Panc1 (cell line): ENCODE measurements around the gene FBXW8. TPM values are rescaled to one million over a fixed set of nuclear protein-coding genes. Genes with fewer than 3 reads are reported as not detected.
A peak's percentile ranks its signal among the peaks of the same experiment; 100 is the strongest.

Experiments used
- ATAC-seq: fragments of 200-7000 bp; cut with Tn5 transposase; 2 replicates; pipeline ENCODE4 v1.9.1; 2020; ENCODE audit warnings: mild to moderate bottlenecking, moderate library complexity
- BruUV-seq: library from RNA; stranded (reverse); fragments of 400-500 nt; replicated peaks from 2 replicates; lab custom pipeline; 2021; lab: Mats Ljungman, UMichigan
- CTCF ChIA-PET: fragments of 300-600 bp; sonication (Branson Sonifier 250); formaldehyde crosslinking; loops from one replicate; lab custom pipeline; 2022; ENCODE audit warnings: antibody characterized with exemption; lab: Charles Lee
- POLR2A ChIA-PET: fragments of 300-600 bp; sonication (Branson Sonifier 250); formaldehyde crosslinking; loops from one replicate; lab custom pipeline; 2022; ENCODE audit warnings: antibody characterized with exemption; lab: Charles Lee
- DNase-seq: peaks from one replicate; pipeline ENCODE4 v3.0.0-alpha.2; 2010; ENCODE audit warnings: low read depth, low spot score
- H3K27ac ChIP-seq: 2 replicates; pipeline ENCODE4 v1.5.1; 2011; ENCODE audit warnings: mild to moderate bottlenecking, low read length, inconsistent platforms
- H3K27me3 ChIP-seq: fragments of 200-500 bp; sonication (Bioruptor generic); 2 replicates; pipeline ENCODE4 v1.6.0; 2014; ENCODE audit warnings: low read length, inconsistent platforms; ENCODE audit not compliant: control insufficient read depth, insufficient read depth
- H3K36me3 ChIP-seq: fragments of 200-500 bp; sonication (Bioruptor generic); 2 replicates; pipeline ENCODE4 v1.5.1; 2014; ENCODE audit warnings: inconsistent platforms, mild to moderate bottlenecking, low read length, moderate library complexity; ENCODE audit not compliant: control insufficient read depth, insufficient read depth
- H3K4me1 ChIP-seq: 2 replicates; pipeline ENCODE4 v1.5.1; 2011; ENCODE audit warnings: inconsistent platforms, mild to moderate bottlenecking, low read length, moderate library complexity; ENCODE audit not compliant: control insufficient read depth, insufficient read depth
- H3K4me3 ChIP-seq, 2 experiments: 2 replicates each; pipeline ENCODE4 v1.5.1; 2011 to 2012; ENCODE audit warnings: low read depth in 2 of 2, low read length in 2 of 2, mild to moderate bottlenecking in 2 of 2, inconsistent platforms in 1 of 2, moderate library complexity in 1 of 2
- H3K9me3 ChIP-seq: fragments of 200-500 bp; sonication (Bioruptor generic); 2 replicates; pipeline ENCODE4 v1.5.1; 2014; ENCODE audit warnings: low read depth, mild to moderate bottlenecking, inconsistent platforms, low read length, moderate library complexity; ENCODE audit not compliant: control insufficient read depth, insufficient read depth
- POLR2AphosphoS5 ChIP-seq: IDR thresholded peaks from 2 replicates; pipeline ENCODE4 v1.6.1; 2012; ENCODE audit warnings: mild to moderate bottlenecking, low read depth, low read length, moderate library complexity
- SIN3A ChIP-seq: IDR thresholded peaks from 2 replicates; pipeline ENCODE4 v1.6.1; 2012; ENCODE audit warnings: low read depth, mild to moderate bottlenecking, low read length, moderate library complexity, borderline replicate concordance; ENCODE audit not compliant: insufficient read depth
- TCF7L2 ChIP-seq: IDR thresholded peaks from 2 replicates; pipeline ENCODE4 v1.6.1; 2011; ENCODE audit warnings: mild to moderate bottlenecking, low read depth, low read length, inconsistent platforms
- in situ Hi-C: cut with HindIII; loops from 2 replicates; pipeline ENCODE4 v1.10.0; 2016; ENCODE audit warnings: low sequenced_read_pairs, low pct_unique_long_range_greater_than_20kb
- intact Hi-C: fragments of 100-400 bp; cut with micrococcal nuclease; formaldehyde crosslinking; loops from one replicate; pipeline ENCODE4 v1.10.0; 2022; ENCODE audit not compliant: unreplicated experiment
- total RNA-seq: library from RNA; stranded (reverse); gene quantifications from one replicate; pipeline ENCODE4 v1.2.1, GENCODE V29; 2021; ENCODE audit not compliant: unreplicated experiment
- TF ChIP-seq, protein P1 (sequence below), 2 experiments: IDR thresholded peaks; 2 replicates each; pipeline ENCODE4 v1.6.1; 2011 to 2012; ENCODE audit warnings: low read depth in 2 of 2, control low read depth in 1 of 2, low read length in 1 of 2, mild to moderate bottlenecking in 1 of 2, moderate library complexity in 1 of 2; ENCODE audit not compliant: insufficient read depth in 1 of 2
- TF ChIP-seq, protein P2 (sequence below): fragments of 450-650 bp; IDR thresholded peaks from 2 replicates; pipeline ENCODE4 v1.5.1; 2017; ENCODE audit warnings: mild to moderate bottlenecking

FBXW8 gene
- total RNA-seq, 1 experiment from 2014 or later, result 18.0 TPM

DNA sequence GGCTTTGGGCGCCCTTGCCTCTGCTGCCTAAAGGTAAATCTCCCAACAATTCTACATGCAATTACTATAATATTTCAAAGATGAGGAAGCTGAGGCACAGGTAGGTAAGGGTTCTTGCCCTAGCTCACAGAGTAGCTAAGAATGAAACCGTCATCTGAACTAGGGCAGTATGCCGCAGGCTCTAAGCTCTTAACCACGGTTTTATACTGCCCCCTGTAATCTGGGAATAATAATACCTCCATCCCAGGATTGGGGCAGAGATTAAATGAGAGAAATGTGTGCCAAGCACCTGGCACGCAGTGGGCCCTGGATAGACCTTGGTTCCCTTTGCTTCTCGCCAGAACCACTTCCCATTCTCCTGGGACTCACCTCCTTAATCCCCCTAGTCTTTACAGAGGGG is 28.0 kb upstream of the FBXW8 start:
- ATAC-seq, result peak; percentile 66
- POLR2A ChIA-PET, result no interaction called here
- intact Hi-C loops (loop anchor here (5.0 to 10.0 kb wide), 2 partner anchors 148 to 180 kb away; partner anchors contain the start of genes RNFT2 and SPRING1), in situ Hi-C loops (no loop called here)
- peaks cover 18% of the 10 kb centered on the region for H3K4me1 ChIP-seq
- H3K27ac ChIP-seq, result no peak overlapping the region
- H3K4me3 ChIP-seq, result no peak overlapping the region
- DNase-seq, result no peak
- TF ChIP-seq, protein P1, sequence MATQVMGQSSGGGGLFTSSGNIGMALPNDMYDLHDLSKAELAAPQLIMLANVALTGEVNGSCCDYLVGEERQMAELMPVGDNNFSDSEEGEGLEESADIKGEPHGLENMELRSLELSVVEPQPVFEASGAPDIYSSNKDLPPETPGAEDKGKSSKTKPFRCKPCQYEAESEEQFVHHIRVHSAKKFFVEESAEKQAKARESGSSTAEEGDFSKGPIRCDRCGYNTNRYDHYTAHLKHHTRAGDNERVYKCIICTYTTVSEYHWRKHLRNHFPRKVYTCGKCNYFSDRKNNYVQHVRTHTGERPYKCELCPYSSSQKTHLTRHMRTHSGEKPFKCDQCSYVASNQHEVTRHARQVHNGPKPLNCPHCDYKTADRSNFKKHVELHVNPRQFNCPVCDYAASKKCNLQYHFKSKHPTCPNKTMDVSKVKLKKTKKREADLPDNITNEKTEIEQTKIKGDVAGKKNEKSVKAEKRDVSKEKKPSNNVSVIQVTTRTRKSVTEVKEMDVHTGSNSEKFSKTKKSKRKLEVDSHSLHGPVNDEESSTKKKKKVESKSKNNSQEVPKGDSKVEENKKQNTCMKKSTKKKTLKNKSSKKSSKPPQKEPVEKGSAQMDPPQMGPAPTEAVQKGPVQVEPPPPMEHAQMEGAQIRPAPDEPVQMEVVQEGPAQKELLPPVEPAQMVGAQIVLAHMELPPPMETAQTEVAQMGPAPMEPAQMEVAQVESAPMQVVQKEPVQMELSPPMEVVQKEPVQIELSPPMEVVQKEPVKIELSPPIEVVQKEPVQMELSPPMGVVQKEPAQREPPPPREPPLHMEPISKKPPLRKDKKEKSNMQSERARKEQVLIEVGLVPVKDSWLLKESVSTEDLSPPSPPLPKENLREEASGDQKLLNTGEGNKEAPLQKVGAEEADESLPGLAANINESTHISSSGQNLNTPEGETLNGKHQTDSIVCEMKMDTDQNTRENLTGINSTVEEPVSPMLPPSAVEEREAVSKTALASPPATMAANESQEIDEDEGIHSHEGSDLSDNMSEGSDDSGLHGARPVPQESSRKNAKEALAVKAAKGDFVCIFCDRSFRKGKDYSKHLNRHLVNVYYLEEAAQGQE (IDR thresholded peaks at IDR 0.05; ENCODE audit: insufficient read depth in 1 of 2, low read depth in 2 of 2, low read length in 1 of 2), result no peak
- TF ChIP-seq, protein P2, sequence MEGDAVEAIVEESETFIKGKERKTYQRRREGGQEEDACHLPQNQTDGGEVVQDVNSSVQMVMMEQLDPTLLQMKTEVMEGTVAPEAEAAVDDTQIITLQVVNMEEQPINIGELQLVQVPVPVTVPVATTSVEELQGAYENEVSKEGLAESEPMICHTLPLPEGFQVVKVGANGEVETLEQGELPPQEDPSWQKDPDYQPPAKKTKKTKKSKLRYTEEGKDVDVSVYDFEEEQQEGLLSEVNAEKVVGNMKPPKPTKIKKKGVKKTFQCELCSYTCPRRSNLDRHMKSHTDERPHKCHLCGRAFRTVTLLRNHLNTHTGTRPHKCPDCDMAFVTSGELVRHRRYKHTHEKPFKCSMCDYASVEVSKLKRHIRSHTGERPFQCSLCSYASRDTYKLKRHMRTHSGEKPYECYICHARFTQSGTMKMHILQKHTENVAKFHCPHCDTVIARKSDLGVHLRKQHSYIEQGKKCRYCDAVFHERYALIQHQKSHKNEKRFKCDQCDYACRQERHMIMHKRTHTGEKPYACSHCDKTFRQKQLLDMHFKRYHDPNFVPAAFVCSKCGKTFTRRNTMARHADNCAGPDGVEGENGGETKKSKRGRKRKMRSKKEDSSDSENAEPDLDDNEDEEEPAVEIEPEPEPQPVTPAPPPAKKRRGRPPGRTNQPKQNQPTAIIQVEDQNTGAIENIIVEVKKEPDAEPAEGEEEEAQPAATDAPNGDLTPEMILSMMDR, result peak; percentile 67
- no peak for TF ChIP-seq POLR2AphosphoS5
- H3K36me3 ChIP-seq, result no peaks in the 10 kb centered on the region
- no peaks in the 10 kb centered on the region for H3K9me3 ChIP-seq
- peaks cover 26% of the 10 kb centered on the region for H3K27me3 ChIP-seq
- BruUV-seq, result no TSS peak
- CTCF ChIA-PET, result interaction anchor here (0.7 to 1.4 kb wide), 3 partner anchors 21 to 173 kb away, joined by 3 to 7 read pairs (median 3); no protein-coding TSS in a partner anchor

DNA sequence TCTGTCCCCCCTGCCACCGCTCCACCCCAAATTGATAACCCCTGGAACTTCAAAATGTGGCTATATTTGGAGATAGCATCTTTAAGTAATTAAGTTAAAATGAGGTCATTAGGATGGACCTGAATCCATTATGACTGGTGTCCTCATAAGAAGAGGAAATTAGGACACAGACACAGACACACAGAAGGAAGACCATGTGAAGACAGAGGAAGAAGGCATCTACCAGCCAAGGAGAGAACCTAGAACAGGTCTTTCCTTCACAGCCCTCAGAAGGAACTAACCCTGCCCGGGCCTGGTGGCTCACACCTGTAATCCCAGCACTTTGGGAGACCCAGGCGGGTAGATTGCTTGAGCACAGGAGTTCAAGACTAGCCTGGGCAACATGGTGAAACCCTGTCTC is 25.9 kb upstream of the FBXW8 start:
- no peak for ATAC-seq
- Histone ChIP-seq H3K27me3 (peaks cover 21% of the 10 kb centered on the region), H3K4me1 (peaks cover 18% of the 10 kb centered on the region), H3K27ac (no peak overlapping the region), H3K9me3 (no peaks in the 10 kb centered on the region), H3K36me3 (no peaks in the 10 kb centered on the region), H3K4me3 (no peak overlapping the region)
- ChIA-PET CTCF (interaction anchor here (0.7 kb wide), 1 partner anchor 13 kb away, joined by 3 read pairs; no protein-coding TSS in a partner anchor), POLR2A (no interaction called here)
- intact Hi-C loops, result loop anchor here (5.0 to 10.0 kb wide), 2 partner anchors 150 to 183 kb away; partner anchors contain the start of genes RNFT2 and SPRING1
- no TSS peak for BruUV-seq
- in situ Hi-C loops, result no loop called here
- TF ChIP-seq, protein P1 (IDR thresholded peaks at IDR 0.05; ENCODE audit: insufficient read depth in 1 of 2, low read depth in 2 of 2, low read length in 1 of 2), result no peak
- TF ChIP-seq TCF7L2, result no peak
- TF ChIP-seq POLR2AphosphoS5, result no peak
- no peak for TF ChIP-seq SIN3A
- TF ChIP-seq, protein P2, result no peak
- DNase-seq, result no peak
